Measurements from ENCODE around the gene GFRA3.
"Not testable (repeated sequence)": the region's sequence is repeated elsewhere in the genome, so short reads cannot be mapped to it uniquely, and the experiment has no call there.

Gene GFRA3

GRCh38 chr5:138274189-138274853, at the start of gene GFRA3:
GFRA3 (minus strand) TSS chr5:138274621; CDS start chr5:138274424, 197 bp downstream.
- no peak for DNase-seq

- not testable (repeated sequence) for DNase-seq
These were observed 43.8 kb upstream of the GFRA3 start for GRCh38 chr5:138318211-138318610.

GRCh38 chr5:138316355-138316754, 41.9 kb upstream of the GFRA3 start:
- no peak for DNase-seq

- DNase-seq = no peak
These were observed 41.4 kb upstream of the GFRA3 start for GRCh38 chr5:138315751-138316278.

GRCh38 chr5:138305797-138306196, 31.4 kb upstream of the GFRA3 start:
- DNase-seq = no peak

GRCh38 chr5:138303372-138303771, 29.0 kb upstream of the GFRA3 start:
- no peak for DNase-seq

- DNase-seq = no peak
These were observed 14.9 kb upstream of the GFRA3 start for GRCh38 chr5:138289296-138289695.

GRCh38 chr5:138287246-138287645, 12.8 kb upstream of the GFRA3 start:
- DNase-seq = no peak

- DNase-seq = no peak
These were observed 8.7 kb upstream of the GFRA3 start for GRCh38 chr5:138282920-138283742.

GRCh38 chr5:138280915-138281314, 6.5 kb upstream of the GFRA3 start:
- no peak for DNase-seq

GRCh38 chr5:138276402-138277054, 2.1 kb upstream of the GFRA3 start:
- DNase-seq = no peak

- no peak for DNase-seq
These were observed 1.5 kb upstream of the GFRA3 start for GRCh38 chr5:138275895-138276294.

- no peak for DNase-seq
These were observed 960 bp upstream of the GFRA3 start for GRCh38 chr5:138275379-138275782.

GRCh38 chr5:138273834-138274188, 610 bp downstream of the GFRA3 start:
- no peak for DNase-seq

- no peak for DNase-seq
These were observed 1.7 kb downstream of the GFRA3 start for GRCh38 chr5:138272681-138273080.

GRCh38 chr5:138271281-138271680, 3.1 kb downstream of the GFRA3 start:
- DNase-seq = no peak

- no peak for DNase-seq
These were observed 10.2 kb downstream of the GFRA3 start for GRCh38 chr5:138264183-138264582.

GRCh38 chr5:138263581-138263980, 10.8 kb downstream of the GFRA3 start:
- no peak for DNase-seq

- DNase-seq = no peak
These were observed 15.6 kb downstream of the GFRA3 start for GRCh38 chr5:138258704-138259292.

GRCh38 chr5:138257583-138257982, 16.8 kb downstream of the GFRA3 start:
- DNase-seq = no peak

GRCh38 chr5:138252944-138253343, 21.5 kb downstream of the GFRA3 start:
- DNase-seq = no peak

- not testable (repeated sequence) for DNase-seq
These were observed 26.6 kb downstream of the GFRA3 start for GRCh38 chr5:138247800-138248199.

GRCh38 chr5:138246822-138247221, 27.6 kb downstream of the GFRA3 start:
- no peak for DNase-seq

All from NCI-H526 treated with DMSO at 0.1 percent for 48 hours (cell line).